ENCODE measurements around the gene ZBTB39. TPM values are rescaled to one million over a fixed set of nuclear protein-coding genes. Genes with fewer than 3 reads are reported as not detected.

The ZBTB39 gene
- polyA plus RNA-seq, 1 of the 3 experiments (the other 2 are of a cell fraction): 3.7 TPM

DNA sequence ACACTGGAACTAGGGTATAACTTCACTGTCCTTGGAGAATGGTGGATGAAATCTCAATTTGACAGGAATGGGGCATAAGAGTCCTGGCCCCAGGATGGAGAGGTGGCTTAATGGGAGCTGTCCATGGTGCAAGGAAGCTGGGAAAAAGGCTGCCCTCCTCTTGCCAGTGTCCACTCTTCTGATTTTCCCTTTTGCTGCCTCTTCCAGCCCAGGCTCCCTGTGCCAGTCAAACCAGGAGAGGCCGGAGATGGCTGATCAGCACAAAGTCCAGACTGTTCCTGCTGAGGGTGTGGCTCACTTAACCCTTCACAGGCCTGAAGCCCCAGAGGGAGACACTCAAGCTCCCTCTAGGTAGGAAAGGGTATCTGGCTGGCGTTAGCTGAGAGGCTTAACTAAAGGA is 43.5 kb upstream of the ZBTB39 start, which contains the start of gene MYO1A:
TSS of gene MYO1A (minus strand) at position 240 of the 400 bp plus-strand sequence. CDS start 1,806 bp downstream, outside the sequence.
- no peak within 1 kb of the TSS for H3K4me2 ChIP-seq
- DNase-seq: no peak
- POLR2A ChIA-PET: no interaction called here

GRCh38 chr12:57049119-57049446 is 42.7 kb upstream of the ZBTB39 start:
- Histone ChIP-seq H3K9ac (no peak overlapping the region), H3K79me2 (ENCODE audit: insufficient read depth) (no peaks in the 10 kb centered on the region), H3K9me2 (no peaks in the 10 kb centered on the region), H2AFZ (ENCODE audit: low read depth) (no peak overlapping the region), H3K27me3 (ENCODE audit: insufficient read depth) (no peaks in the 10 kb centered on the region), H4K20me1 (ENCODE audit: insufficient read depth) (no peaks in the 10 kb centered on the region), H3K4me3 (ENCODE audit: low read depth in 2 of 2, low read length in 1 of 2) (no peak overlapping the region), H3K27ac (ENCODE audit: low read depth in 2 of 2, low read length in 1 of 2) (no peak overlapping the region), H3K4me2 (no peak overlapping the region), H3K9me3 (no peaks in the 10 kb centered on the region), H3K4me1 (ENCODE audit: control insufficient read depth in 1 of 2, insufficient read depth in 2 of 2, low read depth in 1 of 2, low read length in 1 of 2) (no peaks in the 10 kb centered on the region), H3K36me3 (replicated peaks in 1 of 2; ENCODE audit: control insufficient read depth in 1 of 2, insufficient read depth in 2 of 2, low read length in 1 of 2) (peaks cover 0 to 2% of the 10 kb centered on the region in 2 experiments), H3F3A (replicated peaks; ENCODE audit: insufficient read depth) (no peaks in the 10 kb centered on the region)
- no peak for DNase-seq
- ChIA-PET CTCF (interaction anchor here (0.9 to 8.6 kb wide), 9 partner anchors 12 to 194 kb away, joined by 3 to 81 read pairs (median 4); partner anchors contain the start of genes NAB2, TAC3 and ZBTB39), POLR2A (no interaction called here)
- no peak for TF ChIP-seq NFIC (IDR thresholded peaks at IDR 0.05; ENCODE audit: borderline replicate concordance)
- no peak for TF ChIP-seq USF2 (IDR thresholded peaks at IDR 0.05; ENCODE audit: borderline replicate concordance, low read depth, low read length)
- no peak for TF ChIP-seq NRF1 (IDR thresholded peaks at IDR 0.05; ENCODE audit: low read depth, low read length)
- TF ChIP-seq FOXM1 (IDR thresholded peaks at IDR 0.05; ENCODE audit: low read depth): no peak
- TF ChIP-seq, protein P1, sequence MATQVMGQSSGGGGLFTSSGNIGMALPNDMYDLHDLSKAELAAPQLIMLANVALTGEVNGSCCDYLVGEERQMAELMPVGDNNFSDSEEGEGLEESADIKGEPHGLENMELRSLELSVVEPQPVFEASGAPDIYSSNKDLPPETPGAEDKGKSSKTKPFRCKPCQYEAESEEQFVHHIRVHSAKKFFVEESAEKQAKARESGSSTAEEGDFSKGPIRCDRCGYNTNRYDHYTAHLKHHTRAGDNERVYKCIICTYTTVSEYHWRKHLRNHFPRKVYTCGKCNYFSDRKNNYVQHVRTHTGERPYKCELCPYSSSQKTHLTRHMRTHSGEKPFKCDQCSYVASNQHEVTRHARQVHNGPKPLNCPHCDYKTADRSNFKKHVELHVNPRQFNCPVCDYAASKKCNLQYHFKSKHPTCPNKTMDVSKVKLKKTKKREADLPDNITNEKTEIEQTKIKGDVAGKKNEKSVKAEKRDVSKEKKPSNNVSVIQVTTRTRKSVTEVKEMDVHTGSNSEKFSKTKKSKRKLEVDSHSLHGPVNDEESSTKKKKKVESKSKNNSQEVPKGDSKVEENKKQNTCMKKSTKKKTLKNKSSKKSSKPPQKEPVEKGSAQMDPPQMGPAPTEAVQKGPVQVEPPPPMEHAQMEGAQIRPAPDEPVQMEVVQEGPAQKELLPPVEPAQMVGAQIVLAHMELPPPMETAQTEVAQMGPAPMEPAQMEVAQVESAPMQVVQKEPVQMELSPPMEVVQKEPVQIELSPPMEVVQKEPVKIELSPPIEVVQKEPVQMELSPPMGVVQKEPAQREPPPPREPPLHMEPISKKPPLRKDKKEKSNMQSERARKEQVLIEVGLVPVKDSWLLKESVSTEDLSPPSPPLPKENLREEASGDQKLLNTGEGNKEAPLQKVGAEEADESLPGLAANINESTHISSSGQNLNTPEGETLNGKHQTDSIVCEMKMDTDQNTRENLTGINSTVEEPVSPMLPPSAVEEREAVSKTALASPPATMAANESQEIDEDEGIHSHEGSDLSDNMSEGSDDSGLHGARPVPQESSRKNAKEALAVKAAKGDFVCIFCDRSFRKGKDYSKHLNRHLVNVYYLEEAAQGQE (IDR thresholded peaks at IDR 0.05; ENCODE audit: low read depth, low read length): no peak
- TF ChIP-seq, protein P2, sequence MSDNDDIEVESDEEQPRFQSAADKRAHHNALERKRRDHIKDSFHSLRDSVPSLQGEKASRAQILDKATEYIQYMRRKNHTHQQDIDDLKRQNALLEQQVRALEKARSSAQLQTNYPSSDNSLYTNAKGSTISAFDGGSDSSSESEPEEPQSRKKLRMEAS (IDR thresholded peaks at IDR 0.05; ENCODE audit: low read depth): no peak
- TF ChIP-seq EZH2phosphoT487 (IDR thresholded peaks at IDR 0.05; ENCODE audit: borderline replicate concordance, low read depth): no peak
- TF ChIP-seq RCOR1 (IDR thresholded peaks at IDR 0.05; ENCODE audit: low read length): no peak
- no peak for TF ChIP-seq YY1 (IDR thresholded peaks at IDR 0.05; ENCODE audit: low read depth)
- WGBS (ENCODE audit: low lambda C conversion rate): 62% methylated on average over 4 of the region's 4 CpGs

More for the DNA sequence above, 43.5 kb upstream of the ZBTB39 start, which contains the start of gene MYO1A:
- H3K4me1 ChIP-seq (ENCODE audit: control insufficient read depth in 1 of 2, insufficient read depth in 2 of 2, low read depth in 1 of 2, low read length in 1 of 2): no peaks in the 10 kb centered on the region
- H3K9ac ChIP-seq: no peak within 1 kb of the TSS
- no peak within 1 kb of the TSS for H3K27ac ChIP-seq (ENCODE audit: low read depth in 2 of 2, low read length in 1 of 2)
- TF ChIP-seq USF2 (IDR thresholded peaks at IDR 0.05; ENCODE audit: borderline replicate concordance, low read depth, low read length) (no peak), EP300 (IDR thresholded peaks at IDR 0.05; ENCODE audit: borderline replicate concordance in 1 of 2, low read depth in 1 of 2, low read length in 1 of 2) (no peak), CHD2 (IDR thresholded peaks at IDR 0.05; ENCODE audit: low read length, partially characterized antibody) (no peak)
- TF ChIP-seq, protein P1 (IDR thresholded peaks at IDR 0.05; ENCODE audit: low read depth, low read length): peak; percentile 93
- no peaks in the 10 kb centered on the region for H3K9me3 ChIP-seq
- peaks cover 0 to 4% of the 10 kb centered on the region in 2 experiments for H3K36me3 ChIP-seq (replicated peaks in 1 of 2; ENCODE audit: control insufficient read depth in 1 of 2, insufficient read depth in 2 of 2, low read length in 1 of 2)
- CTCF ChIA-PET: interaction anchor here (0.9 to 8.6 kb wide), 9 partner anchors 11 to 292 kb away, joined by 3 to 81 read pairs (median 4); partner anchors contain the start of genes NAB2, STAT6, TAC3 and ZBTB39
- no peak within 1 kb of the TSS for H3K4me3 ChIP-seq (ENCODE audit: low read depth in 2 of 2, low read length in 1 of 2)
- no peaks in the 10 kb centered on the region for H3K9me2 ChIP-seq
- no peaks in the 10 kb centered on the region for H3K27me3 ChIP-seq (ENCODE audit: insufficient read depth)
- WGBS (ENCODE audit: low lambda C conversion rate): 77% methylated on average over 2 of the region's 2 CpGs
- H2AFZ ChIP-seq (ENCODE audit: low read depth): no peak within 1 kb of the TSS
- no peaks in the 10 kb centered on the region for H4K20me1 ChIP-seq (ENCODE audit: insufficient read depth)
- no peaks in the 10 kb centered on the region for H3F3A ChIP-seq (replicated peaks; ENCODE audit: insufficient read depth)
- no peaks in the 10 kb centered on the region for H3K79me2 ChIP-seq (ENCODE audit: insufficient read depth)

Measured in SK-N-SH (cell line).